Measurements from ENCODE around the gene TNRC6B.

The TNRC6B gene

GRCh38 chr22:40263191-40263590 lies 85.5 kb downstream of the TNRC6B start:
- H3K36me3 Mint-ChIP-seq (ENCODE audit: low read depth) = peaks cover 80% of the 10 kb centered on the region
- H3K27ac Mint-ChIP-seq = peak overlapping the region in 2 of 3 experiments; percentile 13 to 43
- H3K4me3 Mint-ChIP-seq = no peak overlapping the region
- no peaks in the 10 kb centered on the region for H3K27me3 Mint-ChIP-seq (ENCODE audit: low read depth)
- no peaks in the 10 kb centered on the region for H3K9me3 Mint-ChIP-seq
- no peak for TF ChIP-seq CTCF (IDR thresholded peaks at IDR 0.05; ENCODE audit: unreplicated experiment in 3 of 3)
- peaks cover 12% of the 10 kb centered on the region for H3K4me1 Mint-ChIP-seq

- Mint-ChIP-seq H3K36me3 (ENCODE audit: low read depth) (peaks cover 74% of the 10 kb centered on the region), H3K27ac (no peak overlapping the region), H3K4me3 (no peak overlapping the region), H3K4me1 (peaks cover 8% of the 10 kb centered on the region), H3K9me3 (no peaks in the 10 kb centered on the region), H3K27me3 (ENCODE audit: low read depth) (no peaks in the 10 kb centered on the region)
- no peak for TF ChIP-seq CTCF (IDR thresholded peaks at IDR 0.05; ENCODE audit: unreplicated experiment in 3 of 3)
Observed at GRCh38 chr22:40265783-40266182, 88.1 kb downstream of the TNRC6B start.

GRCh38 chr22:40270031-40270430 lies 92.3 kb downstream of the TNRC6B start:
- no peak for TF ChIP-seq CTCF (IDR thresholded peaks at IDR 0.05; ENCODE audit: unreplicated experiment in 3 of 3)
- H3K4me1 Mint-ChIP-seq = peaks cover 36% of the 10 kb centered on the region
- no peaks in the 10 kb centered on the region for H3K9me3 Mint-ChIP-seq
- no peaks in the 10 kb centered on the region for H3K27me3 Mint-ChIP-seq (ENCODE audit: low read depth)
- H3K36me3 Mint-ChIP-seq (ENCODE audit: low read depth) = peaks cover 47% of the 10 kb centered on the region
- no peak overlapping the region for H3K27ac Mint-ChIP-seq
- H3K4me3 Mint-ChIP-seq = no peak overlapping the region

- Mint-ChIP-seq H3K9me3 (no peaks in the 10 kb centered on the region), H3K27me3 (ENCODE audit: low read depth) (no peaks in the 10 kb centered on the region), H3K36me3 (ENCODE audit: low read depth) (peaks cover 45% of the 10 kb centered on the region), H3K27ac (peak overlapping the region in 1 of 3 experiments; percentile 90), H3K4me3 (no peak overlapping the region), H3K4me1 (peaks cover 36% of the 10 kb centered on the region)
- TF ChIP-seq CTCF (IDR thresholded peaks at IDR 0.05; ENCODE audit: unreplicated experiment in 3 of 3) = no peak
Observed at GRCh38 chr22:40270748-40271373, 93.1 kb downstream of the TNRC6B start.

GRCh38 chr22:40271440-40271839 lies 93.7 kb downstream of the TNRC6B start:
- Mint-ChIP-seq H3K4me1 (peaks cover 40% of the 10 kb centered on the region), H3K9me3 (no peaks in the 10 kb centered on the region), H3K27ac (peak overlapping the region; percentile 4 to 90 (median 35)), H3K4me3 (no peak overlapping the region), H3K36me3 (ENCODE audit: low read depth) (peaks cover 45% of the 10 kb centered on the region), H3K27me3 (ENCODE audit: low read depth) (no peaks in the 10 kb centered on the region)
- TF ChIP-seq CTCF (IDR thresholded peaks at IDR 0.05; ENCODE audit: unreplicated experiment in 3 of 3) = no peak

GRCh38 chr22:40273319-40273718 lies 95.6 kb downstream of the TNRC6B start:
- H3K27ac Mint-ChIP-seq = peak overlapping the region; percentile 74 to 90 (median 89)
- H3K36me3 Mint-ChIP-seq (ENCODE audit: low read depth) = peaks cover 42% of the 10 kb centered on the region
- H3K4me1 Mint-ChIP-seq = peaks cover 53% of the 10 kb centered on the region
- H3K4me3 Mint-ChIP-seq = peak overlapping the region in 1 of 3 experiments; percentile 21
- H3K9me3 Mint-ChIP-seq = no peaks in the 10 kb centered on the region
- no peak for TF ChIP-seq CTCF (IDR thresholded peaks at IDR 0.05; ENCODE audit: unreplicated experiment in 3 of 3)
- H3K27me3 Mint-ChIP-seq (ENCODE audit: low read depth) = no peaks in the 10 kb centered on the region

Data from nephron (organoid).